ENCODE data around the gene ASCC3.

DNA sequence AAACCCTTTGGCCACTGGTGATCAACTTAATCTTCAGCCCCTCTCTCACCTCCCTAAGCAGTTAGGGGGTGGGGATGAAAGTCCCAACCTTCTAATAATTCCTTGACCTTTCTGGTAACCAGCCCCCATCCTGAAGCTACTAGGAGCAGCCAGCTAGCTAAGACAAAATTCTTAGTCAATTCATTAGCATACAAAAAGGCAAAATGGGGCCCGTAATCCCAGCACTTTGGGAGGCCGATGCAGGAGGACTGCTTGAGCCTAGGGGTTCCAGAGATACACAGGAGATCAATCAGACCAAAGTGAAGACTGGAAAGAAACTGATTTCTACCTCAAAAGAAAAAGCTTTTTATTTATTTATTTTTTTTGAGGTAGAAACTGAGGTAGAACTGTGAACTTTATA is 1.8 kb downstream of the ASCC3 start:
- TF ChIP-seq, protein P1, sequence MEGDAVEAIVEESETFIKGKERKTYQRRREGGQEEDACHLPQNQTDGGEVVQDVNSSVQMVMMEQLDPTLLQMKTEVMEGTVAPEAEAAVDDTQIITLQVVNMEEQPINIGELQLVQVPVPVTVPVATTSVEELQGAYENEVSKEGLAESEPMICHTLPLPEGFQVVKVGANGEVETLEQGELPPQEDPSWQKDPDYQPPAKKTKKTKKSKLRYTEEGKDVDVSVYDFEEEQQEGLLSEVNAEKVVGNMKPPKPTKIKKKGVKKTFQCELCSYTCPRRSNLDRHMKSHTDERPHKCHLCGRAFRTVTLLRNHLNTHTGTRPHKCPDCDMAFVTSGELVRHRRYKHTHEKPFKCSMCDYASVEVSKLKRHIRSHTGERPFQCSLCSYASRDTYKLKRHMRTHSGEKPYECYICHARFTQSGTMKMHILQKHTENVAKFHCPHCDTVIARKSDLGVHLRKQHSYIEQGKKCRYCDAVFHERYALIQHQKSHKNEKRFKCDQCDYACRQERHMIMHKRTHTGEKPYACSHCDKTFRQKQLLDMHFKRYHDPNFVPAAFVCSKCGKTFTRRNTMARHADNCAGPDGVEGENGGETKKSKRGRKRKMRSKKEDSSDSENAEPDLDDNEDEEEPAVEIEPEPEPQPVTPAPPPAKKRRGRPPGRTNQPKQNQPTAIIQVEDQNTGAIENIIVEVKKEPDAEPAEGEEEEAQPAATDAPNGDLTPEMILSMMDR (IDR thresholded peaks at IDR 0.05; ENCODE audit: low read depth, low read length, poor library complexity, severe bottlenecking), result no peak
- TF ChIP-seq EZH2phosphoT487 (IDR thresholded peaks at IDR 0.05; ENCODE audit: borderline replicate concordance, low read length), result no peak

All from DOHH2 (cell line).